Brain pericyte (primary cell): ENCODE measurements around the gene RNF157.
A peak's percentile ranks its signal among the peaks of the same experiment; 100 is the strongest.
"Not testable (repeated sequence)": the region's sequence is repeated elsewhere in the genome, so short reads cannot be mapped to it uniquely, and the experiment has no call there.

Experiments used
- DNase-seq: peaks from one replicate; pipeline ENCODE4 v3.0.0-alpha.2; 2012; ENCODE audit warnings: low read depth, low spot score

RNF157 gene

DNA sequence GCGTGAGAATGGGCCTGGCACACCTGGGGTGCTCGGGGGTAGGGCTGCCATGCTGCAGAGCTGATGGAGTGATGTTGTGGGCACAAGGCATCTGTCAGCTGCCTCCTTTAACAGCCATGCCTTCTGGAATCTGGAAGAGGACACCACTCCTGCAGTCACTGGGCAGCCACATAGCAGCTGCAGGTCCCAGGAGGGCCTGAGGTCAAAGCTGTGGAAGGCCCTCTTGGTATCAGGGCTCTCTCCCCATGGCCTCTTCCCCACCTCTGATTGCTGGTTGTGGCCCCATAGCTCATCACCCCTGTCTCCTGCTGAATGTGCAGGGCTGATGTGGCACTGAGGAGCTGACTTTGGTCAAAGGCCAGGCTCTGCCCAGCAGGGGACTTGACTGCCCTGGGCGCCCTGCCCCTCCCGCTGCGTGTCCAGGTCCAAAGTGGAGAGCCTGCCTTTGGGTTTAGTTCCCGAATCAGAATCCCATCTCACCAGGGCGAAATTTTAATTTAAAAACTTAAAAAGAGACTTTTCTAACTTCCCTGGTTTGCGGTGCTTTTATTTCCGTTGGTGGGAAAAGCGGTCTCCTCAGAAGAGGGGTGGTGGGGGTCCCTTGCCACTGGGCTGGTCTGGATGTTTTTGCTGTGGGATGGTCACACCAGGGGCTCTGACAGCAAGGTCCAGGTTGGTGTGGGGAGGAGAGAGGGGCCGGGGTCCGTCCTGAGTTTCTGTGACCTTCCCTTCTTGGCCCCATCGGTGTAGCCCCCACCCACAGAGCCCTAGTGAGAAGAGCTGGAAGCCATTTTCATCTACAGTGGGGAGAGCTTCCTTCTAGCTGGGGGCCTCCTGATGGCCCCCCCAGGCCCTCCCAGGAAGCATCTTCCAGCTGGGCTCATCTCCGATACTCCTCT, 30.7 kb upstream of the RNF157 start:
- no peak for DNase-seq

DNA sequence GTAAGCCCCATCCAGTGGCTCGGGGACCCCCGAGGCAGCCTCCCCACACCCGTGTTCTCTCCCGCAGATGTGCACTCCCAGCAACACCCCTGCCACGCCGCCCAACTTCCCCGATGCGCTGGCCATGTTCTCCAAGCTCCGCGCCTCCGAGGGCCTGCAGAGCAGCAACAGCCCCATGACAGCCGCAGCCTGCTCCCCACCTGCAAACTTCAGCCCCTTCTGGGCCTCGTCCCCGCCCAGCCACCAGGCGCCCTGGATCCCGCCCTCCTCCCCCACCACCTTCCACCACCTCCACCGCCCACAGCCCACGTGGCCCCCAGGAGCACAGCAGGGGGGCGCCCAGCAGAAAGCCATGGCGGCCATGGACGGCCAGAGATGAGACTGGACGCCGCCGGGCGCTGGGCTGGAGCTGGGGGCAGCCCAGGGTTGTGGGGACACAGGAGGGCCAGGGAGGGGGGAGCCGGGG, 29.9 kb upstream of the RNF157 start:
- DNase-seq = no peak

- no peak for DNase-seq
These were observed 29.0 kb upstream of the RNF157 start for GRCh38 chr17:76268991-76269981.

GRCh38 chr17:76268015-76268749, 27.9 kb upstream of the RNF157 start:
- DNase-seq = peak; percentile 52

- not testable (repeated sequence) for DNase-seq
These were observed 27.3 kb upstream of the RNF157 start for GRCh38 chr17:76267581-76268001.

- DNase-seq = no peak
These were observed 26.8 kb upstream of the RNF157 start for GRCh38 chr17:76267051-76267576.

DNA sequence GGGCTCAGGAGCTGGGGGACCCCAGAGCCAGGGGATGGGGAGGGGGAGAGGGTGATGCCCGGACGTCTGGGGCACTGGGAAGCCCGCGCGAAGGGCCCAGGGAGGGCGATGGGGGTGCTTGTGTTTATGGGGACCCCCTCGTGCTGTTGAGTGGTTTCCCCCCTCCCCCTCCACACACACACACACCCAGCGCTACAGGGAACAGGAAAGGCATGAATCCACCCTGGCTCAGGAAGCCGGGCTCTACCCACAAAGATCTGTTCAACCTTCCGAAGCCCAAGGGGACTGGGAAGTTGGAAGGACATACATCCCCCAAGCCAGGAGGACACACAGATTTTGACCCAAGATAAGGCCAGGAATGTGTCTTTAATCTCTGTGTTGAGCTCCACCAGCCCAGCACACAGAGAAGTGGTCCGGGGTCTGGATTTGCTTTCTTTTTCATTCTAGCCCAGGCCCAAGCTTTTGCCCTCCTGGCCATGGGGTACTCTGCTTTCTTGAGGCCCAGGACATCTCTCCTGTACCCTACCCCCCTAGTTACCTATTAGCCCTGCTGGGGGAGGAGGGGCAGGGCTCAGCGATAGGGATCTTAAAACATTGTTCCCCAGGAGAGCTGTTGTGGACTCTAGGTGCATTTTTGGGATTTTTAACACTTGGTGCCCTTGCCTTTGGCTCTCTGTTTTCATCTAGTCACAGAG, 26.1 kb upstream of the RNF157 start:
- DNase-seq = no peak

DNA sequence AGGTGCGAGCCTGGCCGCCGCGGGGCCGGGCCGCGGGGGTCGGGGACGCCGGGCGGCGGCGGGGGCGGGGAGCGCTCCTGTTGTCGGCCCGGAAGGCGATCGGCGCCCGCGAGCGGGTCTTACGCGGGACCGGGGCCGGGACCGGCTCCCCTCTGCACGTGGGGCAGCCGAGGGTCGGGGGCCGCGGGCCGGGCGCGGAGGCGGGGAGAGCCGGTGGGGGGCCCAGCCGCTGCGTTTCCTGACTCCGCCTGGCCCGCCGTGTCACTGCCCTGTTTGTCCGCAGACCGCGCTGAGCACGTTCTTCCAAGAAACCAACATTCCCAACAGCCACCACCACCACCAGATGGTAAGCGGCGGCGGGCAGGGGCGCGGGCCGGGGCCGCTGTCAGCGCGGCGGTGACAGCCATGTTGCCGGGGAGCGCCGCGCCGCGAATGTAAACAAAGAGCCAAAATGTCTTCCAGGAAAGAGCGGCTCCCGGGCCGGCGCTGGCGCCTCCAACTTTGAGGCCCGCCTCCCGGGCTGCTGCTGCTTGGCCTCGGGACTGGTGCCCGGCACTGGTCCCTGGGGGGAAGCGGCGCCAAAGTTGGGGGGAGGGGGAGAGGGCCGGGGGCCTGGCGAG, 25.4 kb upstream of the RNF157 start:
- no peak for DNase-seq

- DNase-seq = peak; percentile 98
These were observed 24.7 kb upstream of the RNF157 start, which contains the start of gene UBALD2 for GRCh38 chr17:76264755-76265623. Gene UBALD2, plus strand, starts transcription at chr17:76265348. Its CDS starts 158 bp downstream, at chr17:76265506.

- DNase-seq = no peak
These were observed 24.1 kb upstream of the RNF157 start for GRCh38 chr17:76264425-76264754.

GRCh38 chr17:76263896-76264295, 23.6 kb upstream of the RNF157 start:
- no peak for DNase-seq

GRCh38 chr17:76262732-76263344, 22.5 kb upstream of the RNF157 start:
- DNase-seq = no peak

DNA sequence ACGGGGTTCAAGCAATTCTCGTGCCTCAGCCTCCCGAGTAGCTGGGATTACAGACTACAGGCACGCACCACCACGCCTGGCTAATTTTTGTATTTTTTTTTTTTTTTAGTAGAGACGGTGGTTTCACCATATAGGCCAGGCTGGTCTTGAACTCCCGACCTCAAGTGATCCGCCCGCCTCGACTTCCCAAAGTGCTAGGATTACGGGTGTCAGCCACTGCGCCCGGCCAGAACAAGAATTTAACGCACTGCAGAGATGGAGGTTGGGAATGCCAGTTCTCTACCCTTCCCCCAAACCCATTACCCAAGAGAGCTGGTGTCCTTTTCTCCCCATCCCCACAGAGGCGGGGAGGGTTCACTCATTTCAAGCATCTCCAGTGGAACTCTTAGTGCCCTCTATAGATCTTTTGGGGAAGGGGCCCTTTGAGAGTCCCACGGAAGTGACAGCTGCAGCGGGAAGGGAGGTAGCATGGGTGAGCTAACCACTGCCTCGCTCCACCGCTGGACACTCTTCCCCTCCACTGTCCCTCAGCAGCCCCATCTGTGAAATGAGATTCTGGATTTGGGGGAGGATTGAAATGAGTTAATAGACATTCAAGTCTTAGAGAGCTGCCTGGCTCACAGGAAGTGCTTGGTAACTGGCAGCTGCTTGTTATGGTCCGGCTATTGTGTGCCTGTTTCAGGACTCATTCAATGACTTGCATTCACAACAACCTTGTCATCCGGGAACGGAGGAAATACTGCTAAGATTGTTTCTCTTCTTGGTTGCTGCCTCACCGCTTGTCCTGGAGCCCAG, 21.3 kb upstream of the RNF157 start:
- no peak for DNase-seq

DNA sequence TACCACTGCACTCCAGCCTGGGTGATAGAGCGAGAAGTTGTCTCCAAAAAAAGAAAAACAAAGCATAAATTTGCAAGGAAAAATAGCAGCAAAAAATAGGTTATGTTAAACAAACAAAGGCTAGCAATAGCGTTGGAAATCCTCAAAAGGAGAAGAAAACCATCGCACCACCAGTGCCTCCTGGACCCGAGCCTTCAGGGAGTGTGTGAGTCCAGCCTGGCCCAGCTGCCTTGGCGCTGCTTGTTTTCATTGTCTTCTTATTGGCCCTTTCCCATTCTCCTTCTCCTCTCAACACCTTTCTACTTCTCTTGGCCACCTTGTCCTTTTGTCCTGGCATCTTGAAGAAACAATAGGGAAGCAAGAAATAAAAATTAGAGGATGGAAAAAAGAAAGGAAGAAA, 20.4 kb upstream of the RNF157 start:
- DNase-seq = no peak

DNA sequence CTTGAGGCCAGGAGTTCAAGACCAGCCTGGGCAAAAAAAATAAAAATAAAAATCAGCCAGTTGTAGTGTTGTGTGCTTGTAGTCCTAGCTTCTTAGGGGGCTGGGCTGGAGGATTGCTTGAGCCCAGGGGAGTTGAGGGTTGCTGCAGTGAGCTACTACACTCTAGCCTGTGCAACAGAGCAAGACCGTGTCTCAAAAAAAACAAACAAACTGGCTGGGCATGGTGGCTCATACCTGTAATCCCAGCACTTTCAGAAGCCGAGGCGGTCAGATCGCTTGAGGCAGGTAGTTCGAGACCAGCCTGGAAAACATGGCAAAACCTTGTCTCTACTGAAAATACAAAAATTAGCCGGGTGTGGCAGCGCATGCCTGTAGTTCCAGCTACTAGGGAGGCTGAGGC, 19.9 kb upstream of the RNF157 start:
- no peak for DNase-seq

- not testable (repeated sequence) for DNase-seq
These were observed 16.2 kb upstream of the RNF157 start for GRCh38 chr17:76256430-76257050.

- no peak for DNase-seq
These were observed 15.6 kb upstream of the RNF157 start for GRCh38 chr17:76255801-76256429.
